ENCODE data around the gene ZNF750.

GRCh38 chr17:82803185-82803584 is 36.6 kb downstream of the ZNF750 start:
- TF ChIP-seq, protein P1, sequence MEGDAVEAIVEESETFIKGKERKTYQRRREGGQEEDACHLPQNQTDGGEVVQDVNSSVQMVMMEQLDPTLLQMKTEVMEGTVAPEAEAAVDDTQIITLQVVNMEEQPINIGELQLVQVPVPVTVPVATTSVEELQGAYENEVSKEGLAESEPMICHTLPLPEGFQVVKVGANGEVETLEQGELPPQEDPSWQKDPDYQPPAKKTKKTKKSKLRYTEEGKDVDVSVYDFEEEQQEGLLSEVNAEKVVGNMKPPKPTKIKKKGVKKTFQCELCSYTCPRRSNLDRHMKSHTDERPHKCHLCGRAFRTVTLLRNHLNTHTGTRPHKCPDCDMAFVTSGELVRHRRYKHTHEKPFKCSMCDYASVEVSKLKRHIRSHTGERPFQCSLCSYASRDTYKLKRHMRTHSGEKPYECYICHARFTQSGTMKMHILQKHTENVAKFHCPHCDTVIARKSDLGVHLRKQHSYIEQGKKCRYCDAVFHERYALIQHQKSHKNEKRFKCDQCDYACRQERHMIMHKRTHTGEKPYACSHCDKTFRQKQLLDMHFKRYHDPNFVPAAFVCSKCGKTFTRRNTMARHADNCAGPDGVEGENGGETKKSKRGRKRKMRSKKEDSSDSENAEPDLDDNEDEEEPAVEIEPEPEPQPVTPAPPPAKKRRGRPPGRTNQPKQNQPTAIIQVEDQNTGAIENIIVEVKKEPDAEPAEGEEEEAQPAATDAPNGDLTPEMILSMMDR (IDR thresholded peaks at IDR 0.05; ENCODE audit: low read depth, low read length), result no peak
- no peak for TF ChIP-seq POLR2A (IDR thresholded peaks at IDR 0.05; ENCODE audit: extremely low read depth, insufficient read length)
- TF ChIP-seq, protein P2, sequence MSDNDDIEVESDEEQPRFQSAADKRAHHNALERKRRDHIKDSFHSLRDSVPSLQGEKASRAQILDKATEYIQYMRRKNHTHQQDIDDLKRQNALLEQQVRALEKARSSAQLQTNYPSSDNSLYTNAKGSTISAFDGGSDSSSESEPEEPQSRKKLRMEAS (IDR thresholded peaks at IDR 0.05; ENCODE audit: low read depth, low read length), result no peak

Data from NB4 (cell line).